ENCODE results near the gene OGFR.

The OGFR gene

DNA sequence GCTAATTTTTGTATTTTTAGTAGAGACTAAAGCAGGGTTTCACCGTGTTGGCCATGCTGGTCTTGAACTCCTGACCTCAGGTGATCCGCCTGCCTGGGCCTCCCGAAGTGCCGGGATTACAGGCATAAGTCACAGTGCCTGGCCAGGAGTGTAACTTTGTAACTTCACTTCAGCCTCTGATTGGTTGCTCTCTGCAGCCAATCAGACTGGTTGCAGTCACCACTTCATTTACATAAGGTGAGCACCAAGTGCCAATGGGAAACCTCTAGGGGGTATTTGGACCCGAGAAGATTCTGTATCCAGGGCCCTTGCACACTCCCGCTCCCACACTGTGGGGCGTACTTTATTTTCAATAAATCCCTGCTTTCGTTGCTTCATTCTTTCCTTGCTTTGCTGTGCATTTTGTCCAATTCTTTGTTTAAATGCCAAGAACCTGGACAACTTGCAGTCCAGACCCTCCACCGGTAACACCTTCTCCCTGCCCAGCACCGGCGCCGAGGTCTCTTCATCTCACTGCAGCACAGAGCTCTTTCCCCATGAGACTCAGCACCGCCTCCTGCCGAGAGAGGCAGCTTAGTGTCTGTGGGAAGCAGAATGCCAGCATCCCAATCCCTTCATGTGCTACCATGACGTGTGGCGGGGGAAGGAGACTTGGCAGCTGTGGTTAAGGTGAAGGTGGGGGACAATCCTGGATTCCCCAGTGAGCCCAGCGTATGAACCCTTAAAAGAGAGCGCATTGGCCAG lies 22.3 kb upstream of the OGFR start:
- TF ChIP-seq, protein P1, sequence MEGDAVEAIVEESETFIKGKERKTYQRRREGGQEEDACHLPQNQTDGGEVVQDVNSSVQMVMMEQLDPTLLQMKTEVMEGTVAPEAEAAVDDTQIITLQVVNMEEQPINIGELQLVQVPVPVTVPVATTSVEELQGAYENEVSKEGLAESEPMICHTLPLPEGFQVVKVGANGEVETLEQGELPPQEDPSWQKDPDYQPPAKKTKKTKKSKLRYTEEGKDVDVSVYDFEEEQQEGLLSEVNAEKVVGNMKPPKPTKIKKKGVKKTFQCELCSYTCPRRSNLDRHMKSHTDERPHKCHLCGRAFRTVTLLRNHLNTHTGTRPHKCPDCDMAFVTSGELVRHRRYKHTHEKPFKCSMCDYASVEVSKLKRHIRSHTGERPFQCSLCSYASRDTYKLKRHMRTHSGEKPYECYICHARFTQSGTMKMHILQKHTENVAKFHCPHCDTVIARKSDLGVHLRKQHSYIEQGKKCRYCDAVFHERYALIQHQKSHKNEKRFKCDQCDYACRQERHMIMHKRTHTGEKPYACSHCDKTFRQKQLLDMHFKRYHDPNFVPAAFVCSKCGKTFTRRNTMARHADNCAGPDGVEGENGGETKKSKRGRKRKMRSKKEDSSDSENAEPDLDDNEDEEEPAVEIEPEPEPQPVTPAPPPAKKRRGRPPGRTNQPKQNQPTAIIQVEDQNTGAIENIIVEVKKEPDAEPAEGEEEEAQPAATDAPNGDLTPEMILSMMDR (IDR thresholded peaks at IDR 0.05; ENCODE audit: low read depth, low read length, missing control alignments): peak; percentile 39
- in situ Hi-C loops (cut with HindIII; ENCODE audit: low pct_ligation_motif_present, low sequenced_read_pairs): no loop called here
- no peak overlapping the region for H3K27ac ChIP-seq
- no peaks in the 10 kb centered on the region for H3K36me3 ChIP-seq (replicated peaks)
- no peak overlapping the region for H3K4me3 ChIP-seq (ENCODE audit: low read depth, low read length)
- DNase-seq: no peak
- no peaks in the 10 kb centered on the region for H3K27me3 ChIP-seq (replicated peaks)

DNA sequence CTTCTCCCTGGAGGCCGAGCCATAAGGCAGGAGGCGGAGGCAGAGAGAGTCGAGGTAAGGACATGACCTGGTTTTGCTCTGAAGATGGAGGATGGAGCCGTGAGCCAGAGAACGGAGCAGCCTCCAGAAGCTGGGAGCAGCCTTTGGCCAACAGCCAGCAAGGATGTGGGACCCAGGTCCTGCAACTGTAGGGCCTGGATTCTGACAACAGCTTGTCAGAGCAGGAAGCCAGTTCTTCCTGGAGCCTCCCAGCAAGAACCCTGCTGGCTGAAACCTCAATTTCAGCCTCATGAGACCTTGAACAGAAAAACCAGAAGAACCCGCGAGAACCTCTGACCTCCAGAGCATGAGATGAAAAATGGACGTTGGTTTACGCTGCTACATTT lies 21.7 kb upstream of the OGFR start:
- Histone ChIP-seq H3K27ac (no peak overlapping the region), H3K4me3 (ENCODE audit: low read depth, low read length) (no peak overlapping the region), H3K36me3 (replicated peaks) (no peaks in the 10 kb centered on the region), H3K27me3 (replicated peaks) (no peaks in the 10 kb centered on the region)
- no peak for DNase-seq
- in situ Hi-C loops (cut with HindIII; ENCODE audit: low pct_ligation_motif_present, low sequenced_read_pairs): no loop called here
- TF ChIP-seq, protein P1 (IDR thresholded peaks at IDR 0.05; ENCODE audit: low read depth, low read length, missing control alignments): no peak

DNA sequence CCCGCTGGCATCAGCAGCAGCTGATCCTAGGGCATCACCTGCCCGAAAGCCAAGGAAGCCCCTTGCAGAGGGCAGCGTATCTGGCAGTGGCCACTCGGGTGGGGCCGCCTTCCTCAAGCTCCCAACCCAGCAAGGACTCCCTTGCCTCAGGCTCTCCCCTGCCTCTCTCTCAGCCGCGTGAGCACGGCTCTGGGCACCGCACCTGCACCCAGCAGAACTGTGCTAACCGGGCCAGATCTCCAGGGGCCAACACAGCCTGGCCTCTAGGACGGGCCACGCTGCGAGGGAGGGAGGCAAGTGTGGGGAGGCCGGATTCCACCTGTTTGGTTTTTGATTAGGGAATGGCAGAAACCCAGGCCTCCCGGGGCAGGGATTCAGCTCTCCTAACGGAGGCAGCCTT lies 20.1 kb upstream of the OGFR start:
- TF ChIP-seq, protein P1 (IDR thresholded peaks at IDR 0.05; ENCODE audit: low read depth, low read length, missing control alignments): no peak
- H3K27ac ChIP-seq: no peak overlapping the region
- H3K36me3 ChIP-seq (replicated peaks): no peaks in the 10 kb centered on the region
- no peak for DNase-seq
- in situ Hi-C loops (cut with HindIII; ENCODE audit: low pct_ligation_motif_present, low sequenced_read_pairs): no loop called here
- no peak overlapping the region for H3K4me3 ChIP-seq (ENCODE audit: low read depth, low read length)
- H3K27me3 ChIP-seq (replicated peaks): no peaks in the 10 kb centered on the region

DNA sequence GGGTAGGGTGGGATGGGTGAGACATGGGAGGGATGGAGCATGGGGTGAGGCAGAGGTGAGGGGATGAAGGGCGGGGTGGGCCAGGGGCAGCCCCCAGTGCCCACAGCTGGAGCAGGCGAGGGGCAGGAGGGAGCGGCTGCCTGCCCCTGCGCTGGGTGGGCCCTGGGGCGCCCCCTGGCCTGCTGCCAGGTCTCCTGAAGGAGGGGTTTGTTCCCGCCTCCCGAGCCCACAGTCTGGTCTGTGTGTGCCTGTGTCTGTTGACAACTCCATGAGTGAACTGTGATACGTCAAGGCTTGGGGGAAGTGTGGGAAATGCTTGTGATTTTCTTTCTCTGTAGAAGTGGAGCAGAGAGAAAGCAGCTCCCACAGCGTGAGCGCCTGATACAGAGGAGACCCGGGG lies 19.2 kb upstream of the OGFR start:
- TF ChIP-seq, protein P1 (IDR thresholded peaks at IDR 0.05; ENCODE audit: low read depth, low read length, missing control alignments): no peak
- Histone ChIP-seq H3K4me3 (ENCODE audit: low read depth, low read length) (no peak overlapping the region), H3K27me3 (replicated peaks) (no peaks in the 10 kb centered on the region), H3K36me3 (replicated peaks) (no peaks in the 10 kb centered on the region), H3K27ac (no peak overlapping the region)
- no peak for DNase-seq
- in situ Hi-C loops (cut with HindIII; ENCODE audit: low pct_ligation_motif_present, low sequenced_read_pairs): no loop called here

DNA sequence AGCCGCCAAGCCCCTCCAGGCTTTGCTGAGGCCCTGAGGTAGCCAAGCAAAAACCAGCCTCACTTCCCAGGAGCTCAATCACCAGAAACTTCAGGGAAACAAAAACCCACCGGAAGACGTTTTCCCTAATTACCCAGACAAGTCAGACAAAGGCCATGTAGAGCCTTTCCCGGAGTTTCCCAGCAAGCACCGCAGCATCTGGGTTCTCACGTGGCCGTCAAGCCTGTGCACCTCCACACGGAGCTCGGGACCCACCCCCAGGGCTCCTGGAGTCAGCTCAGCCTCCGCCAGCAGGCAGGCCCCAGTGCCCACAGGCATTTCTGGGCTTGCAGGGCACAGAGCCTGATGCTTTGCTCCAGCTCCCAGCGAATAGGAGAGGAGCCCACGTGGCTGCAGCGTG lies 18.5 kb upstream of the OGFR start:
- DNase-seq: no peak
- no peaks in the 10 kb centered on the region for H3K27me3 ChIP-seq (replicated peaks)
- no peak overlapping the region for H3K27ac ChIP-seq
- TF ChIP-seq, protein P1 (IDR thresholded peaks at IDR 0.05; ENCODE audit: low read depth, low read length, missing control alignments): no peak
- no peaks in the 10 kb centered on the region for H3K36me3 ChIP-seq (replicated peaks)
- in situ Hi-C loops (cut with HindIII; ENCODE audit: low pct_ligation_motif_present, low sequenced_read_pairs): no loop called here
- no peak overlapping the region for H3K4me3 ChIP-seq (ENCODE audit: low read depth, low read length)

DNA sequence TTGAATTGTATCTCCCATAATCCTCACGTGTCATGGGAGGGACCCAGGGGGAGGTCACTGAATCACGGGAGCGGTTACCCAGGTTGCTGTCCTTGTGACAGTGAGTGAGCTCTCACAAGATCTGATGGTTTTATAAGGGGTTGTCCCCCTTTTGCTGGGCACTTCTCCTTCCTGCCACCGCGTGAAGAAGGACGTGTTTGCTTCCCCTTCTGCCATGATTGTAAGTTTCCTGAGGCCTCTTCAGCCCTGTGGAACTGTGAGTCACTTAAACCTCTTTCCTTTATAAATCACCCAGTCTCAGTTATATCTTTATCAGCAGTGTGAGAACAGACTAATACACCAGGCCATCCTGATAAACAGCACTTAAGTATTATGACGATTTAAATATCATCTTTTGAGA lies 17.3 kb upstream of the OGFR start:
- Histone ChIP-seq H3K4me3 (ENCODE audit: low read depth, low read length) (no peak overlapping the region), H3K27ac (no peak overlapping the region), H3K27me3 (replicated peaks) (no peaks in the 10 kb centered on the region), H3K36me3 (replicated peaks) (no peaks in the 10 kb centered on the region)
- in situ Hi-C loops (cut with HindIII; ENCODE audit: low pct_ligation_motif_present, low sequenced_read_pairs): no loop called here
- DNase-seq: no peak
- TF ChIP-seq, protein P1 (IDR thresholded peaks at IDR 0.05; ENCODE audit: low read depth, low read length, missing control alignments): no peak
